Right renal pelvis (tissue), 4 donors: ENCODE data around the gene SLC4A5. TPM values are rescaled to one million over a fixed set of nuclear protein-coding genes. Genes with fewer than 3 reads are reported as not detected.

Source experiments
- DNase-seq, 4 donors: peaks; one replicate each; pipeline ENCODE4 v3.0.0-alpha.2; 2013; ENCODE audit warnings: low read depth in 4 of 4, low spot score in 3 of 4, missing footprints in 1 of 4
- polyA plus RNA-seq, 4 donors: library from polyadenylated mRNA; unstranded; fragments of 120-200 nt; gene quantifications; one replicate each; pipeline ENCODE4 v1.2.1, GENCODE V29; 2013; ENCODE audit not compliant: insufficient read length in 4 of 4

SLC4A5 gene
- polyA plus RNA-seq, 4 donors = 1.8 to 3.1 (median 2.3) TPM

DNA sequence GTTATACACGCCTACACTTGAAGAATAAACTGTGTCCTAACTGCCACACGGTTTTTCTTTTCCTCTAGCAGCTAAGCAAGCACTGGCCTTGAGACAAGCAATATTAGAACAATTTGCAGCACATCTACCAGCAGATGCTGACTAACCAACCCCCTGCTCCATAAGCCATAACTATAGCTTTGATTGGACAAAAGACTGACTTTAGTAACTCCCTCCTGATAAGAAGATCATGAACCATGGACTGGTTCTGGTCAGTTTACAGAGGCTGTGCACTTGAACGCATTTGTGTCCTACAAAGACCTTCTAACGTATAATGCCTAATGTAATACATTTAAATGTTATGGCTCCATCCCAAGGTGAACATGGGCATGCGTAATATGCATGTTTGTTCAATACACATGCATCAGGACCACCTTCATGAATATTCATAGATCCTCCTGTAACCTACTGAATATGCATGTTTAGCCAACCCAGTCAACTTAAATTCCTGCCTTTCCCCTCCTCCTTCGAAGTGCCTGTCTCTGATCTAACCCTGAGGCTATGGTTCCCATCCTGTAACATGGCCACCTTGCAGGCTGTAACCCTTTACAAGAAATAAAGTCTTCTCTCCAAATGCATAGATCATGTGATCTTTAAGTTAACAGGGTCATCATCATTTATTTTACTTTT is 26.5 kb downstream of the SLC4A5 start:
- DNase-seq = no peak

- DNase-seq = no peak
Observed at GRCh38 chr2:74314107-74314506, 29.1 kb downstream of the SLC4A5 start.

DNA sequence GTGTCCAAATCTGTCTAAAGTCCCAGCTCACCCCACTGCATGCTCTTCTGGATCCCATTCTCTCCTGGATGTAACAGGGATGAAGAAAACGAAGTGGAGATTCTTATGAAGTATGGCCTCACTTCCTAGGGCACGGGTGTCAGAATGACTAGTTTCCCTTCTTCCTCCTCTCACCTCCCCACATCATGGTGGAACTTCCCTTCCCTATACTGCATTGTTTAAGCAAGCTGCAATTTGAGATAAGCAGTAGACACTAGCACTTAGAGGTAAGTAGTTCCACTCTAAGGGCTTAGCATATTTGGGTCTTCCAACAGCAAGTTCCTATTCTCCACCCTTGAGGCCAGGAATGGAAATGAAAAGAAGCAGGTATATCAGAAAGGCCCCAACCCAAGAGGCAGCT is 29.7 kb downstream of the SLC4A5 start:
- no peak for DNase-seq

DNA sequence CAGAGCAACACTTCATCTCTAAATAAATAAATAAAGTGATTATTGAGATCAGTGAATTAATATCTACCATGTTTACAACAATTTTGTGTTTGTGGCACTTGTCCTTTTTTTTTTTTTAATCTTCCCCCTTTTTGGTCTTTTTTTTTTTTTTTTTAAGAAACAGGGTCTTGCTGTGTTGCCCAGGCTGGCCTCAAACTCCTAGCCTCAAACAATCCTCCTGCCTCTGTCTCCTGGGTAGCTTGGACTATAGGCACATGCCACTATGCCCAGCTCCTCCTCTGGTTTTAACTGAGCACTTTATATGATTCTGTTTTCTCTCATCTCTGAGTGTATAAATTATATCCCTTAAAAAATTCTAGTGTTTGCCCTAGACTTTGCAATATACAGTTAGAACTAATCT is 30.3 kb downstream of the SLC4A5 start:
- no peak for DNase-seq

- no peak for DNase-seq
Observed at GRCh38 chr2:74307720-74308119, 35.5 kb downstream of the SLC4A5 start.

DNA sequence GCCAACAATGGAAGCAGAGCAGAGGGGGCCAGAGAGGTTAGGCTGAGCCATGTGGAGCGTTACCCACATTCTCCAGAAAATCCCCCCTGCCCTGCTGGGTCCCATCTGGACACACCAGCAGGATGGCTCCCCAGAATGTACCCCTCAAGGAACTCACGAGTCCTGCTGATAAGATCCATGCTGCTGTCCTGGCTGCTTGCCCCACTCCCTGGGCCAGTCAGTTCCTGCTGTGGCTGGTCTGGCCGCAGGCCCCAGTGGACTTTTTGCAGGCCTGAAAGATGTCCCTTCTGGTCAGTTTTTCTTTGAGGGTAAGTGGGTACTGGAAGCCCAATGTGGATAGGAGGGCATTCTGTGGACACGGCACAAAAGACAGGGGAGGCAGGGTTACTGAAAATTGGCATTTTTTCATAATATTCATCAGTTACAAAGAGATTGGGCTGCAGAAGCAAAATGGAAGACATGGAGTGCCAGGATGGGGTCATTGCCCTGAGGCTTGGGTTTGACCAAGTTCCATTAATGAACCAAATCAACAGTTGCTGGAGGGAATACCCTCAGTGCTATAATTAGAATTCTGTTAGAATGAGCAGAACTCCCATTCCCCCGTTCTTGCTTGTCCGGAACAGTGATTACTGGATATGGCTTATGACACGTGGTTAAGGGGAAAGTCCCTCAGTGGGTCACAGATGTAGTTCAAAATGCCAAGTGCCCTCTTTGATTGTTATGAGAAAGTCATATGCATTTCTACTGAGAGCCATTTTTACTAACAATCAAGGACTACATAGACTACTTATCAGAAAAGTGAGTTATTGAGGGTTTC is 38.7 kb downstream of the SLC4A5 start:
- DNase-seq = no peak

DNA sequence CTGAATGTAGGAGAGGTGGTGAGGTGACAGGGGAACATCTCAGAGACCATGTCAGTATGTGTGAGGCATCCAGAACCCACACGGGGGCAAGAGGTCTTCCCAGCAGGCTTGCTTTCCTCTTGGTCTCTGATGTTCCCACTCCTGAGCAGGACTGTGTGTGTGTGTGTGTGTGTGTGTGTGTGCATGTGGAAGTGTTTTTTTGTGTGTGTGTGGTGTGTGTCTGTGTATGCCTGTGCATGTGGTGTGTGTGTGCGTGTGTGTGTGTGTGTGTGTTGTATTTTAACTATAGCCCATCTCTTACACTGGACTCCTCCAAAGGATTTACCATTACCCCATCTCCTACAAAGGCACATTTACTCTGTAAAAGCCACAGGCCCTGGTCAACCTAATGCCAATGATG is 40.4 kb downstream of the SLC4A5 start:
- DNase-seq = no peak

DNA sequence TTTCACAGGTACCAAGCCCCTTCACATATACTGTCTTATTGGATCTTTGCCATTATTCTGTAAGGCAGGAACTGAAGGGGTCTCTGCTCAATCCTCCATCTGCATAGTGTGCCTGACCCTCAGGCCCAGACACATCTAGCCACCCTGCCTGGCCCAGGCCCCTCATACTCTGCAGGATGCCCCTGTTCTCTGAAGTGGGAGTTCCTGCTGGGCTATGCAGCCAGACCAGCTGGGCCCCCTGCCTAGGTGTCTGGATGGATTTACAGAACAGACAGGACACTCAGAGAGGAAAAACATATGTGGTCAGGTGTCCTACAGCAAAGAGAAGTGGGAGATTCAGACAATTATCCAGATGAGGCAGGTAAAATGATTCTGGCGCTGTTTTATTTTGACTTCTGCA is 42.0 kb downstream of the SLC4A5 start:
- no peak for DNase-seq

DNA sequence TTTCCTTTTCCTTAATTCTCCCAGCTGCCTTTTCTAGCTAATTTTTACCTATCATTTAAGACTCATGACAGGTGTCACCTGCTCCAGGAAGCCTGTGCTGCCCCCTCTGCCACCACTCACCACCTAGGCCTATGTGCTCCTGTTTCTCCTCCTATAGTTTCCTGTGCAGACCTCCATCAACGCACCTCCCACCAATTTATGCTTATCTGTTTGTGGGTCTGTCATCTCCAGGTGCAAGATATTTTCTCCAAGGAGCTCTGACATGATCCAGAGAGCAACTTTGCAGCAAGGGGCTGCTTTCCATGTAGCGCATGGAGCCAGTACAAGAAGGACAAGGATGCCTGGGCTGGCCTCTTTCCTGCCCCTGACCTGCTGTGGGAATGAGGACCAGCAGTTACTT is 42.7 kb downstream of the SLC4A5 start:
- DNase-seq = no peak

GRCh38 chr2:74297950-74298349 is 45.3 kb downstream of the SLC4A5 start:
- no peak for DNase-seq

GRCh38 chr2:74297391-74297790 is 45.8 kb downstream of the SLC4A5 start:
- no peak for DNase-seq

DNA sequence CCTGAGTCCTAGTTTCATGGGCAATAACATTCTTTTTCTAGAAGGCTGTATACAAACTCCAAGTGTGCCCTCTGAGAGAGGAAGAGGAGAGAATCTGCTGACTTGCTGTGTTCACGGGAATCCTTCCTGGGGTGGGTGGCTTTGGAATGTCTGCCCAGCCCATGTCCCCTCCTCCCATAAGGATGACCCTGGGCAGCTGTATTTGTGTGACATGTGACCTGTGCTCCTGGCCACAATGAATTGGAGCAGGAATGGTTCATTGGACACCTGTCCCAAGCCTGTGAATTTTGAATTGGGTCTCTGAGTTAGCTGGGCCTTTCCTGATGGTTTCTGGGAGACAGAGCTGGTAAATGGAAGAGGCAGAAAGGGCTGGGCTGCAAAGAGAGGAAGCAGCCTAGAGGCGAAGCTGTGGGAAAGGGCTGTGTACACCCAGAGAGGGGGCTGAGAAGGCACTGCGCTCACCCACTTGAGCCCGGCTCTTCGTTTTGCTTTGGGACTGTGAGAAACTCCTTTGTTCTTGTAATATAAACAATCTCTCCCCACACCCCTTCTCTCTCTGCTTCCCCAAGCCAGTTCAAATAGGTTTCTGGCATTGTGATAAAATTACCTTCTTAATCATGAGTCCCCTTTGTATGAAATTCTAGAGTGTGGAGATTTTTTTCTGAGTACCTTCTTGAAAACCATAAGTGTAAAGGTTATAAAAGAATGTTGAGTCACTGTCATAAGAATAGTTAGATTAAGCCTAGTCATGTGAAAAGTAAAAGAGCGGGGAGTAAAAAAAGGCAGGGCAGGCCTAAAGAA is 49.8 kb downstream of the SLC4A5 start:
- no peak for DNase-seq

DNA sequence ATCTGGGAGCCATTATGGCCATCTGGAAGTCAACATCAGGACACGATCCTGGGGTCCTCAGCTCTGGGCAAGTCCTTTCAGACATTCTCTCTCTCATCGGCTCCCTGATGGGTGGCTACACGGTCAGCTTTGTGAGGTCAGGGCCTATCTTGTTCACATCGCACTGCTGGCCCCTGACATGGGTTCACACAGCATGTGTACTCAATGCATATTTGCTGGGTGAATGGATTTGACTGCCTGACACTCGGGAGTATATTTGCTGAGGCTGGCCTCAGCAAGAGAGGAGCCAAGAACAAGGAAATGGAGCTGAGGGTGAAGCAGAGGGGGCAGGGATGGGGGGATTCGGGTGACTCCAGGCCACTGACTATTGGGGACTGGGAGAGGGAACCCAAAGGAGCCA is 50.5 kb downstream of the SLC4A5 start:
- DNase-seq = no peak

GRCh38 chr2:74291886-74292621 is 51.2 kb downstream of the SLC4A5 start:
- no peak for DNase-seq

GRCh38 chr2:74291218-74291544 is 52.0 kb downstream of the SLC4A5 start:
- DNase-seq = no peak

GRCh38 chr2:74290466-74291217 is 52.6 kb downstream of the SLC4A5 start:
- no peak for DNase-seq

GRCh38 chr2:74290066-74290465 is 53.1 kb downstream of the SLC4A5 start:
- DNase-seq = no peak

DNA sequence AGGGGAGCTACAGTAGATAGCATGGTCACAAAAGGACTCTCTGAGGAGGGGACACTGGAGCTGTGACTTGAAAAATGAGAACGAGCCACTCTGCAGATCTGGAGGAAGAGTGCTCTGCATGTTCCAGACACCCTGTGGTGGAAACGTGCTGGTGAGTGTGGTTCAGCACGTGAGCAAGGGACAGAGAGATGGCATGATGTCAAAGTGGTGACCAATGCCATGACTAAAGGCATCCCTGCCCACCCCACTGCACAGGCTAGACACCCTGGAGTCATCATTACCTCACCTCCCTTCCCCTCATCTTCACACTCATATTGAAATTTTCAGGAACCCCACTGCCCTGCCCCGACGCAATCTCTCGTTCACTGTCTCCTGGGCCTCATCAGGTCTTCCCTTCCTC is 56.5 kb downstream of the SLC4A5 start:
- no peak for DNase-seq

DNA sequence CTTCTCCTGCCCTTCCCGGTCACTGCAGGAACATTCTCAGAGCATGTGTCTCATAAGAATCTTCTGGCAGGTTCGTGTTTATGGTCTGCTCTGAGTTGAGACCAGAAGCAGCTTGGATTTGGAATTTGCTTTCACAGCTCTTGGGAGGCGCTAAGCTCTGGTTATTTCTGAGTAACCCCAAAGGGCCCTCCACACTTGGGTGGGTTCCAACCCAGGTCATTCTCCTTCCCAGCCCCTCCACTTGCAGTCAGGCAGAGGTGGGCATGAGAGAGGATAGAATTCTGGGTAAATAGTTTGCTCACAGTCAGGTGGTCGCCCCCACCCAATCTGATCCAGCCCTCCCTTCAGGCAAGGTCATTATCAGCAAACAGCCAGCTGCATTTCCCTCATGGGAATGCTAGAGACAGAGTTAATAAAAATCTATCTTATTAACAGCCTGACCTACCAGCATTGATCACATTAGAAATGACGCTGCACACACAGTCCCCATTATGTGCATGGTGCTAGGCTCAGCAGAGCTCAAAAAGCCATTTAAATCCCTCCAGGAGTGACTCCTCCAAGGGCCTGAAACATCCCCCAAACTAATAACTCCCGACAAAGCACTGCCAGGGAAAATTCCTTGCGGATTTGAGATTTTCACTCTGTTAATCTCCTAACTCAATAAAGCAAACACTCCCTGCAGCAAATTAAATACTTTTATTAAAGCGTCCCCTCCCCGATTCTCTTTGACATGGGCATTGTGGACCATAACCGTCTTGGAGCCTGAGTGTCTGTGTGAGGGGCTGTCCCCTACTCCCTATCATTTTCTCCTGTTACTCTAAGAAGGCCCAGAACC is 61.9 kb downstream of the SLC4A5 start:
- no peak for DNase-seq
